Small intestine (tissue), 7 donors: ENCODE measurements around the gene MORN3. TPM values are rescaled to one million over a fixed set of nuclear protein-coding genes. Genes with fewer than 3 reads are reported as not detected.
A peak's percentile ranks its signal among the peaks of the same experiment; 100 is the strongest.
"Not testable (repeated sequence)": the region's sequence is repeated elsewhere in the genome, so short reads cannot be mapped to it uniquely, and the experiment has no call there.

ENCODE experiments used
- DNase-seq, 2 donors: peaks; one replicate each; pipeline versions ENCODE4 v3.0.0 to v3.0.0-alpha.2; 2013
- FAIRE-seq: peaks from 2 replicates; lab custom pipeline; 2012; peaks lifted over from hg19 to GRCh38; lab: Jason Lieb, UNC
- H3K27ac ChIP-seq, 3 donors: one replicate each; pipeline ENCODE4 v1.5.1; 2013; ENCODE audit warnings: low read length in 2 of 3, mild to moderate bottlenecking in 2 of 3, control low read depth in 1 of 3, inconsistent platforms in 1 of 3, low read depth in 1 of 3, moderate library complexity in 1 of 3
- H3K27me3 ChIP-seq, 3 donors: one replicate each; pipeline ENCODE4 v1.6.1; 2013; ENCODE audit warnings: low read length in 3 of 3, inconsistent platforms in 1 of 3; ENCODE audit not compliant: control insufficient read depth in 3 of 3, insufficient read depth in 3 of 3
- H3K36me3 ChIP-seq, 3 donors: one replicate each; pipeline ENCODE4 v1.6.1; 2013; ENCODE audit warnings: low read length in 3 of 3, inconsistent platforms in 1 of 3, low read depth in 1 of 3, mild to moderate bottlenecking in 1 of 3, moderate library complexity in 1 of 3; ENCODE audit not compliant: control insufficient read depth in 3 of 3, insufficient read depth in 2 of 3
- H3K4me1 ChIP-seq, 3 donors: one replicate each; pipeline ENCODE4 v1.6.1; 2013; ENCODE audit warnings: low read length in 2 of 3, inconsistent platforms in 1 of 3, low read depth in 1 of 3, mild to moderate bottlenecking in 1 of 3, moderate library complexity in 1 of 3; ENCODE audit not compliant: control insufficient read depth in 3 of 3, insufficient read depth in 2 of 3
- H3K4me3 ChIP-seq, 3 donors: one replicate each; pipeline ENCODE4 v1.5.1; 2013; ENCODE audit warnings: low read length in 3 of 3, control low read depth in 1 of 3, inconsistent platforms in 1 of 3, low read depth in 1 of 3, mild to moderate bottlenecking in 1 of 3, moderate library complexity in 1 of 3
- H3K9me3 ChIP-seq, 2 donors: one replicate each; pipeline ENCODE4 v1.6.1; 2013; ENCODE audit warnings: low read depth in 1 of 2, low read length in 1 of 2; ENCODE audit not compliant: control insufficient read depth in 2 of 2, insufficient read depth in 1 of 2
- WGBS, 3 donors: extraction: QIAGEN DNeasy Blood & Tissue Kit; methylation state at CpG; one replicate each; pipeline ENCODE4 v1.1.7; 2013; 5-methylcytosine and 5-hydroxymethylcytosine counted together
- polyA plus RNA-seq, 4 donors: library from polyadenylated mRNA; stranded (reverse) in 3 of 4; unstranded in 1 of 4; fragments of 200-250 nt in 3 of 4; fragments of 120-200 nt in 1 of 4; gene quantifications; one replicate each; pipeline versions ENCODE4 v1.2.1 to v1.2.3, GENCODE V29; 2013
- donor health status: healthy with polysubstance abuse.
- donor health status: control.
- donor health status: control.
- donor health status: Bipolar disorder and iron deficiency.
- donor health status: healthy.

The MORN3 gene
- polyA plus RNA-seq, 4 donors, result 0.57 to 3.1 TPM; not detected in 2

- Histone ChIP-seq H3K9me3 (no peaks in the 10 kb centered on the region), H3K27me3 (no peaks in the 10 kb centered on the region), H3K36me3 (peaks cover 0 to 57% (median 0%) of the 10 kb centered on the region in 3 donors), H3K27ac (no peak overlapping the region), H3K4me3 (no peak overlapping the region), H3K4me1 (no peaks in the 10 kb centered on the region)
- 93 to 95% (median 93%) methylated on average over 11 of the region's 11 CpGs for WGBS, 3 donors
- DNase-seq (no peak), FAIRE-seq (no peak)
Observed at GRCh38 chr12:121648458-121649028, 20.9 kb downstream of the MORN3 start.

DNA sequence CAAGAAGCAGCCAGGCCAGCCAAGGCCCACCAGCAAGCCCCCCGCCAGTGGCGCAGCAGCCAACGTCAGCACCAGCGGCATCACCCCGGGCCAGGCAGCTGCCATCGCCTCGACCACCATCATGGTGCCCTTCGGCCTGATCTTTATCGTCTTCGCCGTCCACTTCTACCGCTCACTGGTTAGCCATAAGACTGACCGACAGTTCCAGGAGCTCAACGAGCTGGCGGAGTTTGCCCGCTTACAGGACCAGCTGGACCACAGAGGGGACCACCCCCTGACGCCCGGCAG lies 28.2 kb downstream of the MORN3 start:
- FAIRE-seq (no peak), DNase-seq (no peak)
- no peak overlapping the region for H3K27ac ChIP-seq
- H3K36me3 ChIP-seq, result peaks cover 0 to 75% (median 2%) of the 10 kb centered on the region in 3 donors
- H3K9me3 ChIP-seq, result no peaks in the 10 kb centered on the region
- 94 to 95% (median 95%) methylated on average over 18 of the region's 18 CpGs for WGBS, 3 donors
- H3K4me3 ChIP-seq, result no peak overlapping the region
- H3K27me3 ChIP-seq, result no peaks in the 10 kb centered on the region
- H3K4me1 ChIP-seq, result no peaks in the 10 kb centered on the region

GRCh38 chr12:121638298-121639202 lies 30.9 kb downstream of the MORN3 start:
- peaks cover 0 to 78% (median 2%) of the 10 kb centered on the region in 3 donors for H3K36me3 ChIP-seq
- no peak overlapping the region for H3K4me3 ChIP-seq
- H3K4me1 ChIP-seq, result no peaks in the 10 kb centered on the region
- no peak for FAIRE-seq
- peak in 1 of 2 donors; percentile 20 for DNase-seq
- no peak overlapping the region for H3K27ac ChIP-seq
- 67 to 85% (median 76%) methylated on average over 14 of the region's 14 CpGs for WGBS, 3 donors
- no peaks in the 10 kb centered on the region for H3K27me3 ChIP-seq
- no peaks in the 10 kb centered on the region for H3K9me3 ChIP-seq

DNA sequence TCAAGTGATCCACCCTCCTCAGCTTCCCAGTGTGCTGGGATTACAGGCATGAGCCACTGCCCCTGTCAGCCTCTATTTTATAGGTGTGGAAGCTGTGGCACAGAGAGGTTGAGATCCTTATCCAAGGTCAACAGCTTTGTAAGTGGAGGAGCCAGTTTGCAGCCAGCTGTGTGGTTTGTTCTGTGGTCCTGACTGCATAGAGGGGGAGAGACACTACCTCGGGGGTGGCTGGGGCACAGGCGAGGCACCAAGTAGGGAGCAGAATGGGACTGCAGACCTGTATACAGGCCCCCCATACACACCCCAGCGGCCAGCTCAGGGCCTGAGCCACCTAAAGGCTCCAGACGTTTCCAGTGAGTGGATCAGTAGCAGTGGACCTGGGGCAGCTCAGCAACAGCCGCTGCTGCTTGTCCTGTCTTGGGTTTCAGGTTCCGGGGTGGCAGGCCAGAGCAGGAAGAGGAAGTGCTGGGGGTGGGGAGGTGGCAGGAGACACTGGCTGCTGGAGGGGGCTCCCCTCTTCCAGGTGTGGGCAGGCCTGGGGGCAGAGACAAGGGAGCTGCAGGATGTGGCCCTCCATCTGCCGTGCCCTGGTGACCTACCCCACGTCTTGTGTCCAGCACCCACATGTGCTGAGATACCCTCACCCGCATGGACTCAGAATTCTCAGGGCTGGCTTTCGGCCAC lies 32.1 kb downstream of the MORN3 start:
- Histone ChIP-seq H3K36me3 (peaks cover 0 to 77% (median 2%) of the 10 kb centered on the region in 3 donors), H3K4me1 (peaks cover 0 to 10% (median 2%) of the 10 kb centered on the region in 3 donors), H3K4me3 (no peak overlapping the region), H3K27me3 (no peaks in the 10 kb centered on the region), H3K9me3 (no peaks in the 10 kb centered on the region), H3K27ac (peak overlapping the region in 1 of 3 donors; percentile 59)
- FAIRE-seq (no peak), DNase-seq (peak in 1 of 2 donors; percentile 35)
- WGBS, 3 donors, result 57 to 70% (median 59%) methylated on average over 10 of the region's 10 CpGs

- Histone ChIP-seq H3K27ac (no peak overlapping the region), H3K36me3 (peaks cover 0 to 67% (median 0%) of the 10 kb centered on the region in 3 donors), H3K9me3 (no peaks in the 10 kb centered on the region), H3K4me1 (peaks cover 0 to 31% (median 5%) of the 10 kb centered on the region in 3 donors), H3K27me3 (no peaks in the 10 kb centered on the region), H3K4me3 (no peak overlapping the region)
- 83 to 91% (median 83%) methylated on average over 11 to 13 of the region's 13 CpGs for WGBS, 3 donors
- DNase-seq, result no peak
- no peak for FAIRE-seq
Observed at GRCh38 chr12:121634836-121635235, 34.6 kb downstream of the MORN3 start.

- peaks cover 0 to 69% (median 0%) of the 10 kb centered on the region in 3 donors for H3K36me3 ChIP-seq
- FAIRE-seq, DNase-seq, H3K27me3 ChIP-seq, H3K27ac ChIP-seq, H3K4me3 ChIP-seq, H3K9me3 ChIP-seq: not testable (repeated sequence)
- H3K4me1 ChIP-seq, result peaks cover 4 to 42% (median 11%) of the 10 kb centered on the region in 3 donors
- 89 to 93% (median 90%) methylated on average over 3 to 5 of the region's 11 CpGs for WGBS, 3 donors
Observed at GRCh38 chr12:121633833-121634196, 35.6 kb downstream of the MORN3 start.

GRCh38 chr12:121632069-121632970 lies 37.1 kb downstream of the MORN3 start:
- Histone ChIP-seq H3K27ac (peak overlapping the region; percentile 71 to 80 (median 71)), H3K36me3 (peaks cover 0 to 58% (median 0%) of the 10 kb centered on the region in 3 donors), H3K4me1 (peaks cover 4 to 47% (median 11%) of the 10 kb centered on the region in 3 donors), H3K4me3 (no peak overlapping the region), H3K27me3 (no peaks in the 10 kb centered on the region), H3K9me3 (no peaks in the 10 kb centered on the region)
- DNase-seq (peak in 1 of 2 donors; percentile 30), FAIRE-seq (no peak)
- 47 to 59% (median 56%) methylated on average over 11 of the region's 11 CpGs for WGBS, 3 donors
